Stimulated activated CD4-positive, alpha-beta T cell treated with anti-CD3 and anti-CD28 coated beads, Interleukin-4, amount 100 ng/mL, for 4 hours (primary cell): ENCODE results near the gene HGFAC.
"Not testable (repeated sequence)": the region's sequence is repeated elsewhere in the genome, so short reads cannot be mapped to it uniquely, and the experiment has no call there.

Source experiments
- DNase-seq, 2 experiments: peaks; one replicate each; pipeline ENCODE4 v3.0.0-alpha.2; 2020

HGFAC gene

DNA sequence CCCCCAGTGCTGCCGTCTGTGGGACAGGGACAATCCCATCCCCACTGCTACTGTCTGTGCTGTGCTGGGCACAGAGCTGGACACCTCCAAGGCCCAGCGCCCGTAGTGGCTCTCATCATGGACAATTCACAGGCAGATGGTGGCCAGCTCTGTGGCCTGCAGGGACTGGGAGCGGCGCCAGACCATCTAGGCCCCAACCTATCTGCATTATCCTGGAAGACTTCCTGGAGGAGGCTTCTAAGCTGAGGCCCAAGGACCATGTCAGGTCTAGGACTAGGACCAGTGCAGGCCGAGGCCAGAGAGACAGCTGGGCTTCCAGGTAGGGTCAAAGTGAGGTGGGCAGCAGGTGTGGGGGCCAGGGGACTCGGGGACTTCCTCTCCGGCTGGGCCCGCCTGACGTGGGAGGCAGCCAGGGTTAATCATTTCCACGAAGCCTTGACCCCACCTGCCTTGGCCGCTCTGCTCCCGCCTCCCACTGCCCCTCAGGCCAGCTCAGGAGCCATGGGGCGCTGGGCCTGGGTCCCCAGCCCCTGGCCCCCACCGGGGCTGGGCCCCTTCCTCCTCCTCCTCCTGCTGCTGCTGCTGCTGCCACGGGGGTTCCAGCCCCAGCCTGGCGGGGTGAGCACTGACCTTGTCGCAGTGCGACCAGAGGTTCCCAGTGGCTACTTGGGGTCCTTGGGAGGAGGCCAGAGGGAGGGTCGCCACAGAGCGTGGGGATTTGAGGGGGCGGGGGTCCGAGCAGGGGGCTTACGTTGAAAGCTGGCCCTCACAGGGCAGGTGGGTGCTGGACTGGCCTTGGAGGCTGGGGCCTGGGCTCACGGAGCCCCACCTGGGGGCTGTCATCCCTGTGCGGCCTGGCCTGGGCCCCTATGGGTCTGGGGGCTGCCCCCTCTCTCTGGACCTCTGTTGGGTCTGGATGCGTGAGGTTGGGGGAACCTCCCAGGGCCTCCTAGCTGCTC, at the start of gene HGFAC:
TSS of gene HGFAC (plus strand) at position 468 of the 959 bp plus-strand sequence. CDS start at position 502, 34 bp downstream.
- DNase-seq, result no peak

DNA sequence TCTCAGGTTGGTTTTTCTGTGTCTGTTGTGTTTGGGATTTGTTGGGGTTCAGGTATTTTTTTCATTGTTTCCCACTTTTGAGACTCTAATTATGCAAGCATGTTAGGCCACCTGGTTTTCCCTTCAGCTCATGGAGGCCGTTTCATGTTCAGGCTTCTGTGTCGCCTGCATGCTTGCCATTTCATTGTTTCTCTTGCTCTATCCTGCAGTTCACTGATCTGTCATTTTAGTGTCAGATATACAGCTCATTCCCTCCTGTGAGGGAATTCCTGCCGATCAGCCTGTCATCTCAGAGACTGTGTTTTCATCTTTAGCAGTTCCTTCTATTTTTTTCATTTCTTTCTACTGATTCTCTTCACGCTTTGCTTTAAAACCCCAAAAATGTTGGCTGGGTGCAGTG, 49.4 kb upstream of the HGFAC start:
- DNase-seq, result no peak

DNA sequence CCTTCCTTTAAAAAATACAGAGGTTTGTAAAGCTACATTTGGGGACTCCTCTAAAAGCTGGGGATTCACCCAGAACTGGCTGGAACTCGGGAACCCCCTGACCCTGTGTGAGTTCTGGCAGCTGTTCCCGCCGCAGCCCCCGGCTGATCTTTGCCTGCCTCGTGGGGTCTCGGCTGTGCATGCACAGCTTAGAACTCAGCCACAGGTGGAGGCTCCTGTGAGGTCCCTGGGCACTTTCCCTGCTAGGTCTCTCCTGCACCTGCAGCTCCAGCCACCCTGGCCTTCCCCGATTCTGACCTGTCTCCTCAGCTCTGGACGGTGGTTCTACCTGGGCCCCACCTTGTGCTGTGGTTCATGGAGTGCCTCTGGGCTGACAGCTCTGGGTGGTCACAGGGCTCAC, 48.6 kb upstream of the HGFAC start:
- DNase-seq, result no peak

DNA sequence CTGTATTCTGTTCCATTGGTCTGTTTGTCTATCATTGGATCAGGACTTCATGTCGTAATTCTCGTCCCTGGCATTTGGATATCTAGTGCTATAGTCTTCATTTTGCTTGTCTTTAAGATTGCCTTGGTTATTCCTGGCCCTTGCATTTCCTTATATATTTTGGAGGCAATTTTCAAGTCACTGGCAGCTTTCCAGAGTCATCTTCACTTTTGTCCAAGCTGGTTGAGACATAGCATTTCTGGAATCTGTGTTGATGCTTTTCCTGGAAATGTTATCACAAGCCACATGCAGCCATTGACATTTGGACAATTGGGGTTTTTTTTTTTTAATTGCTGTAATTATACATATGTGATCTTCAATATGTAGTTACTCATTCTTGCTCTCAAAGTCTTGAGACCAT, 45.2 kb upstream of the HGFAC start:
- DNase-seq, result no peak

DNA sequence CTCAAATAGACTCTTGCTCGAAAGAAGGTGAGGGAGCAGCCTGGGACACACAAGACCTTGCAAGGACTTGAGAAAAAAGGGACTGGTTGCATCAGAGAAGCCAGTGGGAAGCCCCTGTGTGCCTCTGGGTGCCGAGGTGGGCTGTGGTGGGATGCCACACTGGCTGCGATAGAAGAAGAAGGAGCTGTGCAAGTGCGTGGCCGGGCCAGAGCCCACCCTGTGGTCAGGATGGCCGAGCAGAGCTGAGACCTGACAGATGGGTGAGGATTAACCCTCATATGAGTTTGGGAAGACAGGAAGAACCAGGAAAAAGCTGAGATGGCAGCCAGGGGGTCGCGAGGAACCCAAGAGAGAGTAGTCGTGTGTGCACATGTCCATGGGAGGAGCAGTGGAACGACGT, 44.6 kb upstream of the HGFAC start:
- no peak for DNase-seq

DNA sequence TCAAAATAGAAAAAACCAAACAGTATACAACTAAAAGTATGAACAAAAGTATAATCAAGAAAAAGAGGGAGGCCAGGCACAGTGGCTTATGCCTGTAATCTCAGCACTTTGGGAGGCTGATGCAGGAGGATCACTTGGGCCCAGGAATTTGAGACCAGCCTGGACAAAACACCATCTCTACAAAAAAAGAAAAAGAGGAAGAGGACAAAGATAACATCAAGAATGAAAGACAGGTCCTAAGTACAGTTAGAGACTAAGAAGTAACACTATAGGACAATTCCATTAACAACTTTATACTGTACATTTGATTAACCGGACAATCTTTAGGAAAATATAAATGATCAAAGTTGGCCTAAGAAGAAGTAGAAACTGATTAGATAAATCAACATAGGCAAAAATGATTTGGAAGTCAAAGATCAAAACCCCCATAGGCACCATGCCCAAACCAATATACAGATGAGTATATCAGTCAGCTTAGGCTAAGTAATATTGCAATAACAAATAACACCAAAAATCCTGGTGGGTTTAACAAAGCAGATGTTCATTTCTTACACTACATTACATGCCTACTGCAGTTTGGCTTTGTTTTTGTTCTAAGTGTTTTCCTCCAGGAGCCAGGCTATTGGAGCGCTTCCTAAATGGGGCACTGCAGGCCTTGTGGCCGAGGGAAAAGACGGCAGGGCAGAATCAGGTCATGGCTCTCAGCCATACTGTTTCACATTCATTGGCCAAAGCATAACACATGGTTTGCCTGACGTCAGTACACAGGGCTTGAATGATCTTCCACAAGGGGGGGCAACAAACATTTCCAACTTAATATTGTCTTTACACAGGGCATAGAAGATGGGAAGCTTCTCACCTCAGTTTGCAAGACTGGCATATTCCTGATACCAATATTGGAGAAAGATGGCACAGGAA, 42.2 kb upstream of the HGFAC start:
- no peak for DNase-seq

DNA sequence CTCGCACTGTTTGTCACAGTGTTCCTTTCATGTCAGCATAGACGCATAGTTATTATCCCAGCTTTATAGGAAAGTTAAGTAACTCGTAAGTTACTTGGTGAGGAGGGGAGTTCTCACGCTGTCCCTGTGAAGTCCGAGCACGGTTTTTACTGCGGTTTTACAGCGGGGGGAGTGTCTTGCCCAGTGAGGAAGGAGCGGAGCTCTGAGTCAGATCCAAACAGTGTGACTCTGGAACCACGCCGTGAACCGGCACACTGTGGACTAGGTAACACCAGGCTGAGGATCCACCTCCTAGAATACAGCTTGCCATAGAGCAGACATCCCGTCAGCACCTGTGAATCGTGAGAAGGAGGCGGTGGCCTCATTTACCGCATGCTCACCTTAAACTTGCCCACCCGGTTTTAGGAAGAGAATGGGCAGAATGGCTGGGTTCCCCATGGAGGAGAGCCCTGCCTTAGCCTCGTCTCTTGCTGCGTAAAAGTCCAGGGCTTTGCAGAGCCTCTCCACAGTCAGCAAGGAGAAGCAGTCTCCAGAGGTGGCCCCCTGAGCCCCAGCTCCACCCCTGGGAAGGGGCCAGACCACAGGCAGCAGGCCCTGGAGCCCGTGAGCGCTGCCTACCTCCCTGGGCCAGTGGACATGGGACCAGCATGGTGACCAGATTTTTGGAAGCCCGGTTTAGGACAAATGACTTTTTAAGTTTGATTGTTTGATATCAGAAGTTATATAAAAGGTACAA, 40.2 kb upstream of the HGFAC start:
- no peak for DNase-seq

DNA sequence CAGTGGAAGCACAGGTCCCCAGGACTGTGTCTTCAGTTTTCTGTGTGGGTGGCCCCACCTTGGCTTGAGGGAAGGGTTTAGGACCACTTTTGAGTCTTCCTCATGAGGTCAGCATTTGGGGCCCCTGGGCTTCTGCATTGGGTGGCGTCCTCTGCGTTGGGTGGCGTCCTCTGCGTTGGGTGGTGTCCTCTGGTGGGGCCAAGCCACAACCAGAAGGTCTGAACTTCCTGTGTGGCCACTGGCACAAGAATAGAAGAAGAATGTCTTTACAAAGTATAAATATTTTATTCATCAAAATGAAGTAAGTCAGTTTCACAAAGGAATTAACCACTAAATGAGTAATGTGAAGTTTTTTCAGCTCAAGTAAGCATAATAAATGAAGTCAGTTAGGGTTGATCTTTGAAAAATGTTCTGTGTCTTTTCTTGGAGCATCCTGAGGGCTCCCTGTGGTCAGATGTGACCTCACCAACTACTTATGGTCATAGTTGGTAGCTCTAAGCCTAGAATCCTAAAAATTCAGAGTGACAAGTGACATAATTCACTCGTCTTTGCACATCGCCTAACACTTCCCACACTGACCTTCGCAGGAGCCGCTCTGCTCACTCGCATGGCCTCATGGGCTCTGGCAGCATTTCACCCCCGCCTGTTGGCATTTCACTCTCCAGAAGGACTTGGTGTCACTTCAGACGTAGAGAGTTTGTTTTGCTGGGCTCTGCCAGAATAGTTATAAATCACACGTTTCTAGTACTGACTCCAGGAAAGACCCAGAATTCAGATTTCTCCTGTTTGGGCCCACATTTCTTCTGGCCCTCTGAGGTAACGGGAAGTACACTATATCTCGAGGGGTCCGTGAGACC, 39.0 kb upstream of the HGFAC start:
- no peak for DNase-seq

DNA sequence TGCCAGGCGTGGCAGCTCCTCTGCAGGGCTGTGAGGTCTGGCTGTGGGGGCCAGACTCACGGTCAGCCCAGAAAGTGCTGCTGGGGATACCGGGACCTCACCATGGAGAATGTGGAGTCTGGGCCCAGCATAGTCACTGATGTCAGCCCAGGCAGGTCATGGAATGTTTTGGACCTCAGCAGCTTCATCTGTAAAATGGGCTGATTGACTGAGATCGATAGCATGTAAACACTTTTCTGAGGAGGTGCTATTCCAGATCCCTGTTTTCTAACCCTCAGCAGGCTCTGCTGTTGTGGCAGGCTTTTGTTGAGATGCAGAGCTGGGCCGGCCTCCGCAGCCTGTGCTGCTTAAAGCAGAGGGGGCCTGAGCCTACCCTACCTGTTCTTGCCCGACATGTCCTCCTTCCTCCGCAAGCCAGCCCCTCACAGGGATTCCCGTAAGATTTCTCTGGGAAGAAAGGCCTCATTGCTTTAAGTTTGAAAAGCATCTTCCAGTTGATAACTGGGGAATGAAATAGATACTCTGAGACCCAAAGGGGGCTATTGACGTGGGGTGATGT, 38.3 kb upstream of the HGFAC start:
- no peak for DNase-seq

DNA sequence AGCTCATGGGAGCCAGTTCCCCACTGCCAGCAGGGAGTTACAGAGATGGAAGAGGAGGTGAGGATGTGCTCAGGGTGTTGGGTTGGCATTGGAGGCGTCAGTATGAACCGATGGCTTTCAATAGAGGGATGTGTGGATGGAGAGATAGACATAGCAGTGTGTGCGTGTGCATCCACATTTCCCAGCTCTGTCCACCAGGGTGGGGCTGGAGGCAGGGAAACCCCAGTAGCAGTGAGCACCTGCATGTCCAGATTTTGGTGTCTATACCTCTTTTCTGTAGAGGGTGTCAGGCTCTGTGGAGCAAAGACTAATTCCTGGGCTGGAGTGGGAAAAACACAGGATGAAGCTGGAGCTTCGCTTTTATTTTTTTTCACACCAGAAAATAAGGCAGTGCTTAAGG, 37.2 kb upstream of the HGFAC start:
- DNase-seq, result no peak

DNA sequence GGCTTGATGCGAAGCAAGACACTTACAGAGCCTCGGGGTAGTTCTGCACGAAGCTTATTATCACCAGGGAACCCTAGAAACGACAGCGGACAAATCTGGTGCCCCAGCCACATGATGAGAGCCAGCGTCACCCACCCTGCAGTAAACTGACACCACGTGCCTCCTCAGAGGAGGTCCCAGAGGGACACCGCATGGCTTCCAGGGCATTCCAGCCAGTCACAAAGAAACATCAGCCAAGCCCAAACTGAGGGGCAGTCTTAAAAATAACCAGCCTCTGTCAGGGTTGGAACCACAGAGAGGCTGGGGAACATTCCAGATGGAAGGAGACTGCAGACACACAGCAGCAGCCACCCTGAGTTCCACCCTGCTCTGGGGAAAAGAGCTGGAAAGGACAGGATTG, 36.6 kb upstream of the HGFAC start:
- no peak for DNase-seq

DNA sequence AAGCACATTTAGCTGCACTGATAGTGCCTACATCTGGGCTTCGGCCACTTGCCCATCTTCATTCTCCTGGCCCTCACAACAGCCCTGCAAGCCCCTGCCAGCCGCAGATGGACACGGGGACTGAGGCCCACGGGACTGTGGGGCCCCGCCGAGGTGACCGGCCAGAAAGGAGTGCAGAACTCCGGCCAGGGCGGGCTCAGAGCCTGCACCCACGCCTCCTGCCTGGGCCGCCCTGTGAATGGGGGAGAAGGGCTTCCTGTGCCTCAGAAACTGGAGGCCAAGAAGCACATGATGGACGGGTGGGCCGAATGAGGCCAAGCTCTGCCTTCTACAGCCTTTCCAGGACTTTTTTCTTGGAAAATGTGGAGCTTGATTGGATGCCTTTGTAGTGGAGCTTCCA, 35.7 kb upstream of the HGFAC start:
- DNase-seq, result no peak

DNA sequence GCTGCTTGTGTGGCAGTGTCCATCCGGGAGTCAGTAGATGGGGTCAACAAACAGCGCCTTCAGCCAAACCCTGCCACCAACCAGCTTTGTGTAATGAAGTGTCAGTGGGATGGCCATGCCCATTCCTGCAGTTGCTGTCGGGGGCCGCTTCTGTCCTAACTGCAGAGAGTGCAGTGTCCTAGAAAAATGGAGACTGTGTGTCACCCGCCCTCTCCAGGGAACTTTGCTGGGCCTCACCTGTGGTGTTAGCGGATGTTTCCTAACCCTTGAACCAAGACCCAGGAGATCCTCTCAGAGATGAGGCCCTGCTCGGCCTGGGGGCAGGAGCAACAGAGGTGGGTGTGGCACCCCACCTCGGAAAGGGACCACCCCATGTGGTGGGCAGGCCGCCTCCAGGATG, 35.3 kb upstream of the HGFAC start:
- no peak for DNase-seq

DNA sequence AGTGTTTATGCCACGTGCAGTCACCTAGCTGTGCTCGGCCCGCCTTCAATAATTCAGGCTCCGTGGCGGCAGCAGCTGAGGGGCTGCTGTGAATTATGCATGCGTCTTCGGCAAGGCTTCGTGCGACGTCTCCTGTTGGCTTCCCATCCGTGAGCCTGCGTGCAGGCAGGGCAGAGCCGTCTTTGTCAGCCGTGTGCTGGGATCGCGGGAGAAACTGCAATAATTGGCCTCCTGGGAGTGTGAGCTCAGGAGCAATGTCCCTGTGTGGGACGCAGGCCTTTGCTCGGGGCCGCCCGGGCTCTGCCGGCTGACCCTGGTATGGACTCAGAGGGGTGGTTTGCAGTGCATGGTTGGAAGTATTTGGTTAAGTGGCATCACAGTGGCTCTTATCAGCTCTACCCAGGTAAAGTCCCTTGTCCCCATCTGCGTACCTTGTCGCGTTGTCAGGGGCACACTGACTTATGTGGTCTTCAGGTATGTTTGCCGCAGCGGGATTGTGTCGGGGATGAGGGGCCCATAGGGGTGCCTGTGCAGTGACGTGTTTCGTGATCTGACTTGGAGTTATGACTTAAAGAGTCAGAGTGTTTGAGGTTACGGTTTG, 34.5 kb upstream of the HGFAC start:
- DNase-seq, result no peak

DNA sequence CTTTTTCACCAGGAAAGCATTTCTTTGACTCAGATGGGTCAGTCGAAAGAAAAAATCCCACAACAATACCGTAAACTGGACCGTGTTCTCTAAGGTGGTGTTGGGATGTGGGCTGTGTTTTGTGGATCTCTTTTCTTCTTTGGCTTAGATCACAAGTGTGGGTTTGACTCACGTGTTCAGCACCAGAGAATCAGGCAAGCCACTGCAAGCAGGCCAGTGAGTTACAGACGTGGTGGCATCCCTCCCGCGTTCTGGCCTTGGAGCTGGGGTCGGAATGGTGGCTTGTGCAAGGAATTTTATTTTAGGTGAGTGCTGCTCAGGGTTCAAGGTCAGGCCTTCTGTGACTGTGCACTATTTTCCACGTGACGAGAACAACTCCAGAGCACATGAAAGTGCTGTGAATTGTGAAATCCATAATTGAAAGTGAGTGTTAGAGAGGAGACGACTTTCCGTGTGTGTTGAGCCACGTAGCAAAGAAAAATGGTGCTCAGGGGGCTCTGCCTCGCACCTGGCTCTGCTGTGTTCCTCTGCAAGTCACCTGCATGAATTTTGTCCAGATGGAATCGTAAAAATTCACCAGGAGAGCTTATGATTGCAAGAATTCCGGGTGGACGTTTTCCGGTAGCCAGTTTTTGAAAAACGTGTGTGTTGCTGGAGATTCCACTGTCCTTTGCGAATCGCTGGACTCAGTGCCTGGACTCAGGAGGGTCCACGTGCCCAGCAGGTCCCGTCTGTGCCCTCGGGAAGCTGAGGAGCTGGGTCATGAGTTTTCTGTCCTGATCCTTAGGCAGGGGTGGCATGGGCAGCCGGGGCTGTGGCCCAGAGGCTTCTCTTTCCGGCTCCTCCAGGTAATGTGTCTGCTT, 33.6 kb upstream of the HGFAC start:
- no peak for DNase-seq

DNA sequence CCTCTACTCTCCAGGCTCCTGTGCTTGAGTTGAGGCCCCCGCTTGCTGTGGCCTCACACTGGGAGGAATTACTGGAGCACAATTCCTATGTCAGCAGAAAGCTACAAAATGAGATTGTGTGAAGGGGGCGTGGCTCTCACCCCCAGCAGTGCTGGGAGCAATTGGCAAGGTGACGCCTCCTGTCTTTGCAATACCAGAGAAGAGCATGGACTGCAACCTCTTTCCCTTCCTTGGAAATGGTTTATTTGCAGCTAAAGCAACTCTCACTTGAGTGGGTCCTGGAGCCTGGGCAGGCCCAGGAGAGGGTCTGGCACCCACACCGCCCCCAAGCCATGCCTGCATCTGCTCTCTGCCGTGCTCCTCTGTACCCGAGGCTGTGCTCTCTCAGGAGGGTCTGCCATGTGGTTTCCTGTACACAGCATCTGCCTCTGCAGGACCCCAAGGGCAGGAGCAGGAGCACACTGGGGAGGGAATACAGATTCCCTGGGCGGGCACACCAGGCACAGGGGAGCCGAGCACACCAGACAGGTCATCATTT, 32.9 kb upstream of the HGFAC start:
- no peak for DNase-seq

DNA sequence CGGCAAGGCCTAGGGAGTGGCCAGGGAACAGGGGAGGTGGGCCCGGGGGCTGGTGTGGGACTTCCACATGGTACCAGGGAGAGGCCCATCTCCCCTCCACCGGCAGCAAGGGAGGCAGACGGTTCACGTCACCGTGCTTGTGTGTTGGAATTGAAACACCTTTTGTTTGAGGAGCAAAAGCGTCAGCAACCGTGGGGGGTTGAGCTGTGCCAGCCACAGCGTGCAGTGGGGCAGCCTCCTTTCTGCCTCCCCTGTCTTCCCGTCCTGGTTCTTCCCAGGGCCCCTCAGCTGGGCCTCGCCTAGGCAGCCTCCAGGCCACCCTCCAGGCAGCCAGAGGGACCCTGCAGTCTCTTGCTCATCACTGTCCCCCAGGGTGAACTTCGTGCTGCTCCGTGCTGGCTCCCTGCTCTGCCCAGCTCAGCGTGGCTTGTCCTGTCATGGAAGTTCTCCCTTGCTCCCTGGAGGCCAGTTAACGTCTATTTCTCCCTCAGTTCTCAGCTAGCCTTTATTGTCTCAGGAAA, 32.1 kb upstream of the HGFAC start:
- DNase-seq, result no peak

DNA sequence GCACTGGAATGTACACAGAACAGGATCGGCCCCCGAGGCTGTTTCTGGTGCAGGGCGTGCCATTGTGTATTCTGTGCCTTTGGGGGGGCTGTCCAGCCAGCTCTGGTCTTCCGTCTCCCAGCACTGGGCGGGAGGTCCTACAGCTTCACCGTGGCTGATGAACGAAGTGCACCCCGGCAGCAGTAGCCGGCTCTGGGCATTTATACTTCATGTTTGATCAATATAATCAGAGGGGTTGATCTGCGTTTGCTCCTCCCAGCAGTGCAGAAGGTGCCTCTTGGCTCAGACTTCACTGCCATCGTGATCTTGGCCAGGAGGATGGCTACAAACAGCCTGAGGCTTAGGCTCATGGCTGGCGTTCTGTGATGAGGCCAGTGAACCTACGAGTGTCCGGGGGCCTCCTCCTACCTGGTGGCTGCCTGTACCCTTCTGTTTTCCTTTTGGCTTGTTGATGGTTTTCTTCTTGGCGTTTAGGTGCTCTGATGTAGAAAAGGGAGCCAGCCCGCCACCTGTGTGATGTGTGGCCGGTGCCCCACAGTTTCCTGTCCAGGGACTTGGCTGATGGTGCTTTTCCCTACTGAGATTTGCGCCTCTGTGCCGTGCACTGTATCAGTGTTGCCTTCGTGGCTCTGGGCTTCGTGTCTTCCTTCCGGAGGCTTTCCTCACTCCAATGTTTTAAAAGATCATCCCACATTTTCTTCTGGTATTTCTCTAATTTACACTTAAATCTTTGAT, 31.2 kb upstream of the HGFAC start:
- DNase-seq, result no peak

DNA sequence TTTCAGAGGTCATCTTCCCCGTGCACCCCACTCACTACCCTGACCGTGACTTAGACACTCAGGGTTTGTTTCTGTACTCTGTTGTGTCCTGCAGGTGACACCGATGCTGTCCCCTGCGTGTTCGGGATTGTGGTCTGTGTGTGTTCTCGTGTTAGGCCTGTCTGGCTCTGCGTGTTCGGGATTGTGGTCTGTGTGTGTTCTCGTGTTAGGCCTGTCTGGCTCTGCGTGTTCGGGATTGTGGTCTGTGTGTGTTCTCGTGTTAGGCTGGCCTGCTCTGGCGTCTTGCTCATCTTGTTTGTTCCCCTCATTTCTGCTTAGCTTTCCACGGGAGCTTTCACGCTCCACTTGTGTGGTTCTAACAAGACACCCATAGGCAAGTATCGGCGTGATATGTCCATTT, 30.6 kb upstream of the HGFAC start:
- DNase-seq, result not testable (repeated sequence)
